PC-9 (cell line): ENCODE results near the gene CNIH2. TPM values are rescaled to one million over a fixed set of nuclear protein-coding genes. Genes with fewer than 3 reads are reported as not detected.
"Not testable (repeated sequence)": the region's sequence is repeated elsewhere in the genome, so short reads cannot be mapped to it uniquely, and the experiment has no call there.

Experiments used
- BruUV-seq: library from RNA; stranded (reverse); fragments of 400-500 nt; replicated peaks from 2 replicates; lab custom pipeline; 2021; lab: Mats Ljungman, UMichigan
- CTCF ChIA-PET: fragments of 300-600 bp; sonication (Branson Sonifier 250); formaldehyde crosslinking; loops from one replicate; lab custom pipeline; 2022; ENCODE audit warnings: antibody characterized with exemption; lab: Charles Lee
- POLR2A ChIA-PET: fragments of 300-600 bp; sonication (Branson Sonifier 250); formaldehyde crosslinking; loops from one replicate; lab custom pipeline; 2022; ENCODE audit warnings: antibody characterized with exemption; ENCODE audit not compliant: unreplicated experiment; lab: Charles Lee
- DNase-seq, 2 experiments: peaks; one replicate each; pipeline versions ENCODE4 v3.0.0 to v3.0.0-alpha.2; 2015 to 2022; ENCODE audit warnings: mixed read lengths in 1 of 2
- H2AFZ ChIP-seq: fragments of 200-600 bp; sonication (generic); 2 replicates; pipeline ENCODE4 v1.8.1; 2017; ENCODE audit warnings: antibody characterized with exemption
- H3F3A ChIP-seq: fragments of 200-600 bp; sonication (generic); 2 replicates; pipeline ENCODE4 v1.8.1; 2017; ENCODE audit warnings: antibody characterized with exemption, mild to moderate bottlenecking, low read depth; ENCODE audit not compliant: insufficient read depth
- H3K27ac ChIP-seq: fragments of 200-600 bp; sonication (generic); 2 replicates; pipeline ENCODE4 v1.6.1; 2016; ENCODE audit warnings: mixed run types
- H3K27me3 ChIP-seq: fragments of 200-600 bp; sonication (generic); 2 replicates; pipeline ENCODE4 v1.6.1; 2016; ENCODE audit warnings: low read depth, mixed run types; ENCODE audit not compliant: insufficient read depth
- H3K36me3 ChIP-seq: fragments of 200-600 bp; sonication (generic); 2 replicates; pipeline ENCODE4 v1.6.1; 2016; ENCODE audit warnings: low read depth, mixed run types
- H3K4me1 ChIP-seq: fragments of 200-600 bp; sonication (generic); replicated peaks from 2 replicates; pipeline ENCODE4 v1.6.1; 2016; ENCODE audit warnings: mixed run types; ENCODE audit not compliant: insufficient read depth
- H3K4me2 ChIP-seq: fragments of 200-600 bp; sonication (generic); 2 replicates; pipeline ENCODE4 v1.6.1; 2017; ENCODE audit warnings: mixed run types
- H3K4me3 ChIP-seq: fragments of 200-600 bp; sonication (generic); 2 replicates; pipeline ENCODE4 v1.6.1; 2016; ENCODE audit warnings: mixed run types
- H3K79me2 ChIP-seq: fragments of 200-600 bp; sonication (generic); 2 replicates; pipeline ENCODE4 v1.6.1; 2017; ENCODE audit warnings: low read depth, mixed run types
- H3K9me2 ChIP-seq: fragments of 200-600 bp; sonication (generic); 2 replicates; pipeline ENCODE4 v1.8.1; 2017; ENCODE audit warnings: mild to moderate bottlenecking; ENCODE audit not compliant: insufficient read depth
- H3K9me3 ChIP-seq: fragments of 200-600 bp; sonication (generic); 2 replicates; pipeline ENCODE4 v1.8.1; 2016; ENCODE audit warnings: low read depth; ENCODE audit not compliant: insufficient read depth
- H4K20me1 ChIP-seq: fragments of 200-600 bp; sonication (generic); 2 replicates; pipeline ENCODE4 v1.8.1; 2017; ENCODE audit not compliant: insufficient read depth
- CTCF ChIP-seq: fragments of 200-600 bp; sonication (generic); conservative IDR thresholded peaks from 2 replicates; pipeline ENCODE4 v1.6.1; 2017; ENCODE audit warnings: mixed run types, antibody characterized with exemption, mild to moderate bottlenecking, moderate library complexity
- EZH2 ChIP-seq: fragments of 200-600 bp; sonication (generic); IDR thresholded peaks from 2 replicates; pipeline ENCODE4 v1.8.0; 2017; ENCODE audit warnings: antibody characterized with exemption, low read depth
- intact Hi-C: fragments of 100-400 bp; cut with micrococcal nuclease; formaldehyde crosslinking; loops from one replicate; pipeline ENCODE4 v1.10.0; 2022; ENCODE audit not compliant: unreplicated experiment
- total RNA-seq: library from RNA; stranded (reverse); gene quantifications from 2 replicates; pipeline ENCODE4 v1.2.3, GENCODE V29; 2021

Gene CNIH2
- total RNA-seq, 1 experiment from 2014 or later, result 6.8 TPM

DNA sequence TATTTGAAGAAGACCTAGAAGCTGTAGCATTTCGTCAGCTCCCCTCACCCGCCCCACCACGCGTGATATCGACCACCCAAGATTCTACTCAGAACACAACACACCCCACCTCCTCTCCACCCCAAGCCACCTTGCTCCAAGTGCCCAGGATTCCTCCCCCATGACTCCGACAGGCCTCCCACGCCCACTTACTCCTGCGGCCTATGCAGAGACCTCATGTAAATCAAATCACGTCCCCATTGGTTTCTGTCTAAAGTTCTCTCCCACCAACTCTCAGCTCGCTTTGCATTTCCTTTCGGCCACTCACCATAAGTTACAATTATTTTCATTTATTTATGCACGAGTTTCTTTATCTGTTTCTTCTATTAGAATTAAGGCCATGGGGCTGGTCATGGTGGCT lies 24.7 kb downstream of the CNIH2 start:
- H3K79me2 ChIP-seq, result no peaks in the 10 kb centered on the region
- no peaks in the 10 kb centered on the region for H3F3A ChIP-seq
- DNase-seq, result no peak
- no peak overlapping the region for H3K27ac ChIP-seq
- no peaks in the 10 kb centered on the region for H3K36me3 ChIP-seq
- TF ChIP-seq CTCF (no peak), EZH2 (no peak)
- no TSS peak for BruUV-seq
- no peak overlapping the region for H2AFZ ChIP-seq
- no peak overlapping the region for H3K4me3 ChIP-seq
- CTCF ChIA-PET, result no interaction called here
- H3K4me2 ChIP-seq, result no peak overlapping the region
- no peaks in the 10 kb centered on the region for H4K20me1 ChIP-seq
- POLR2A ChIA-PET, result no interaction called here
- H3K27me3 ChIP-seq, result peaks cover 12% of the 10 kb centered on the region; the same call in 1 of the 2 replicates
- H3K9me3 ChIP-seq, result no peaks in the 10 kb centered on the region
- H3K9me2 ChIP-seq, result no peaks in the 10 kb centered on the region
- intact Hi-C loops, result no loop called here
- no peaks in the 10 kb centered on the region for H3K4me1 ChIP-seq

DNA sequence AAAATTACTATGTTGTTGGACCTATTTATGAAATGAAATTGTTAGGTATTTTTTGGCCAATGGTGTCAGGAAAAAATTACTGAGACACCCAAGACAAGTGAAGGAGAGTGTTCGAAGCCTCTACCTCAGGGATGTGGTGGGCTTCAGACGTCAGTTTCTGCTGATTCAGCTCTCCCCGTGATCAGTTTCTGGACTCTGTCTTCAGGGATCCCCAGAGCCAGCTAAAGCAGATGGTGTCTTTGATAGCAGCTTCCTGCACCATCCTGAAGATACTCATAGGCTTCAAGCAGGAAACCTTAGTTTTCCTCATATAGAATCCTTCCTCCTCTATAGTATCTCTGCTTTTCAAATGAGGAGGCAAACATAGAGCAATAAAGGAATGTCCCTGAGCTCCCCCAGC lies 31.5 kb downstream of the CNIH2 start:
- no peak overlapping the region for H3K4me2 ChIP-seq
- H3K9me2 ChIP-seq, result no peaks in the 10 kb centered on the region
- no peak for TF ChIP-seq EZH2
- no peak for TF ChIP-seq CTCF
- no TSS peak for BruUV-seq
- H2AFZ ChIP-seq, result no peak overlapping the region
- no peaks in the 10 kb centered on the region for H3K36me3 ChIP-seq
- H3K4me1 ChIP-seq, result peaks cover 6% of the 10 kb centered on the region
- no peaks in the 10 kb centered on the region for H4K20me1 ChIP-seq
- CTCF ChIA-PET, result interaction anchor here (0.6 to 0.7 kb wide), 2 partner anchors 123 to 1017 kb away, joined by 3 to 5 read pairs; no protein-coding TSS in a partner anchor
- intact Hi-C loops, result no loop called here
- H3K27ac ChIP-seq, result no peak overlapping the region
- peaks cover 10% of the 10 kb centered on the region; the same call in 1 of the 2 replicates for H3F3A ChIP-seq
- H3K79me2 ChIP-seq, result no peaks in the 10 kb centered on the region
- no peak for DNase-seq
- H3K9me3 ChIP-seq, result no peaks in the 10 kb centered on the region
- peaks cover 19% of the 10 kb centered on the region for H3K27me3 ChIP-seq
- no peak overlapping the region for H3K4me3 ChIP-seq
- POLR2A ChIA-PET, result no interaction called here

- Histone ChIP-seq H3K36me3 (no peaks in the 10 kb centered on the region), H2AFZ (no peak overlapping the region), H3K79me2 (no peaks in the 10 kb centered on the region), H3K4me2 (no peak overlapping the region), H3K9me2 (no peaks in the 10 kb centered on the region), H3F3A (peaks cover 10% of the 10 kb centered on the region; the same call in 1 of the 2 replicates), H3K4me1 (peaks cover 6% of the 10 kb centered on the region), H3K27ac (no peak overlapping the region), H3K9me3 (no peaks in the 10 kb centered on the region), H4K20me1 (no peaks in the 10 kb centered on the region), H3K4me3 (no peak overlapping the region), H3K27me3 (peaks cover 19% of the 10 kb centered on the region)
- ChIA-PET CTCF (interaction anchor here (0.6 to 0.7 kb wide), 2 partner anchors 29 to 122 kb away, joined by 3 read pairs; no protein-coding TSS in a partner anchor), POLR2A (no interaction called here)
- TF ChIP-seq EZH2 (no peak), CTCF (no peak)
- no TSS peak for BruUV-seq
- DNase-seq, result no peak
- intact Hi-C loops, result loop anchor here (2.0 to 5.0 kb wide), 2 partner anchors 62 to 120 kb away; partner anchors contain the start of gene SLC29A2
Observed at GRCh38 chr11:66310324-66310723, 32.3 kb downstream of the CNIH2 start.

DNA sequence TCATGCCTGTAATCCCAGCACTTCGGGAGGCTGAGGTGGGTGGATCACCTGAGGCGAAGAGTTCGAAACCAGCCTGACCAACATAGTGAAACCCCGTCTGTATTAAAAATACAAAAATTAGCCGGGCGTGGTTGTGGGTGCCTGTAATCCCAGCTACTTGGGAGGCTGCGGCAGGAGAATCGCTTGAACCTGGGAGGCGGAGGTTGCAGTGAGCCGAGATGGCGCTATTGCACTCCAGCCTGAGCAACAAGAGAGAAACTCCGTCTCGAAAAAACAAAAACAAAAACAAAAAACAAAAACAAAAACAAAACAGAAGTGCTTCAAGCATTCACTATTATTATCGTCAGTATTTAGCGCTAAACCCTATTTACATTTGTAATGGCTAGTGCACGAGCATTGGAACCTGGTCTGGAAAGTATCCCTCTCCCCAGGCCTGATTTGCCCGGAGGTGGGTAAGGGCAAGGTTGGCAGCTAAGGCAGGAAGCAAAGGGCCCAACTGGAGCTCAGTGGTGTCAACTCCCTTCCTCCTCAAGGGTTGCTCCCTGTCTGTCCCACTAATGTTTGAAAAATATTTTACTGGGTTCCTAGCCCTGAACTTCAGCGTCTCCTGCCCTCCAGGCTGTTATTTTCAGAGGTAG lies 32.9 kb downstream of the CNIH2 start:
- intact Hi-C loops, result loop anchor here (2.0 to 5.0 kb wide), 2 partner anchors 61 to 120 kb away; partner anchors contain the start of gene SLC29A2
- H3K9me2 ChIP-seq, H3K4me2 ChIP-seq, H3K4me3 ChIP-seq, H2AFZ ChIP-seq, BruUV-seq, DNase-seq, H3K79me2 ChIP-seq, H4K20me1 ChIP-seq, H3K36me3 ChIP-seq, H3K4me1 ChIP-seq, H3K9me3 ChIP-seq, H3K27ac ChIP-seq: not testable (repeated sequence)
- POLR2A ChIA-PET, result interaction anchor here (0.6 kb wide), 2 partner anchors 22 to 70 kb away, joined by 4 to 7 read pairs; partner anchors contain the start of gene YIF1A
- CTCF ChIA-PET, result interaction anchor here (0.5 to 2.9 kb wide), 10 partner anchors 18 to 405 kb away, joined by 3 to 30 read pairs (median 4); partner anchors contain the start of genes BRMS1, RIN1 and YIF1A
- H3K27me3 ChIP-seq, result peaks cover 19% of the 10 kb centered on the region
- peaks cover 10% of the 10 kb centered on the region; the same call in 1 of the 2 replicates for H3F3A ChIP-seq
